ENCODE results near the gene LRP4. TPM values are rescaled to one million over a fixed set of nuclear protein-coding genes. Genes with fewer than 3 reads are reported as not detected.

The LRP4 gene
- total and polyA plus RNA-seq, 2 donors (not counting 1 experiment from before 2014, with no cell fraction given) = 1.3 to 2.9 TPM

GRCh38 chr11:46947399-46948077 lies 29.2 kb upstream of the LRP4 start:
- no peak overlapping the region for H3K4me3 ChIP-seq (replicated peaks in 1 of 4; ENCODE audit: control extremely low read depth in 1 of 4, insufficient read depth in 1 of 4, low read depth in 3 of 4, low read length in 4 of 4)
- no peak overlapping the region for H3K4me2 ChIP-seq (ENCODE audit: extremely low read depth, insufficient read depth, low read length)
- no peaks in the 10 kb centered on the region for H3K9me3 ChIP-seq (ENCODE audit: control insufficient read depth, insufficient read depth, low read depth, low read length)
- H3K79me2 ChIP-seq (ENCODE audit: control insufficient read depth, insufficient read depth, low read length) = no peaks in the 10 kb centered on the region
- no peaks in the 10 kb centered on the region for H3K4me1 ChIP-seq (ENCODE audit: control insufficient read depth, extremely low read depth, insufficient read depth, low read length)
- no peaks in the 10 kb centered on the region for H3K27me3 ChIP-seq (ENCODE audit: control insufficient read depth, insufficient read depth, low read length)
- H3K27ac ChIP-seq (ENCODE audit: insufficient read depth, low read length) = no peak overlapping the region
- H2AFZ ChIP-seq (ENCODE audit: low read length) = no peak overlapping the region
- no peak for TF ChIP-seq CTCF (conservative IDR thresholded peaks at IDR 0.05 in 1 of 2, IDR thresholded peaks at IDR 0.05 in 1 of 2; ENCODE audit: low read depth in 1 of 2, low read length in 2 of 2)
- no peak for DNase-seq (ENCODE audit: low read depth in 2 of 2)
- H3K36me3 ChIP-seq (ENCODE audit: control insufficient read depth, insufficient read depth, low read length) = peaks cover 1% of the 10 kb centered on the region
- H4K20me1 ChIP-seq (ENCODE audit: control insufficient read depth, extremely low read depth, insufficient read depth, low read length) = no peaks in the 10 kb centered on the region
- H3K9ac ChIP-seq (ENCODE audit: insufficient read depth, low read length) = no peak overlapping the region

GRCh38 chr11:46944356-46945075 lies 26.2 kb upstream of the LRP4 start:
- Histone ChIP-seq H3K4me3 (replicated peaks in 1 of 4; ENCODE audit: control extremely low read depth in 1 of 4, insufficient read depth in 1 of 4, low read depth in 3 of 4, low read length in 4 of 4) (no peak overlapping the region), H3K36me3 (ENCODE audit: control insufficient read depth, insufficient read depth, low read length) (no peaks in the 10 kb centered on the region), H4K20me1 (ENCODE audit: control insufficient read depth, extremely low read depth, insufficient read depth, low read length) (no peaks in the 10 kb centered on the region), H3K27ac (ENCODE audit: insufficient read depth, low read length) (no peak overlapping the region), H2AFZ (ENCODE audit: low read length) (no peak overlapping the region), H3K9ac (ENCODE audit: insufficient read depth, low read length) (no peak overlapping the region), H3K9me3 (ENCODE audit: control insufficient read depth, insufficient read depth, low read depth, low read length) (no peaks in the 10 kb centered on the region), H3K27me3 (ENCODE audit: control insufficient read depth, insufficient read depth, low read length) (no peaks in the 10 kb centered on the region), H3K4me2 (ENCODE audit: extremely low read depth, insufficient read depth, low read length) (no peak overlapping the region), H3K79me2 (ENCODE audit: control insufficient read depth, insufficient read depth, low read length) (no peaks in the 10 kb centered on the region), H3K4me1 (ENCODE audit: control insufficient read depth, extremely low read depth, insufficient read depth, low read length) (no peaks in the 10 kb centered on the region)
- no peak for DNase-seq (ENCODE audit: low read depth in 2 of 2)
- TF ChIP-seq CTCF (conservative IDR thresholded peaks at IDR 0.05 in 1 of 2, IDR thresholded peaks at IDR 0.05 in 1 of 2; ENCODE audit: low read depth in 1 of 2, low read length in 2 of 2) = no peak
- TF ChIP-seq EZH2 (IDR thresholded peaks at IDR 0.05; ENCODE audit: low read length, missing control alignments) = no peak

- Histone ChIP-seq H3K36me3 (ENCODE audit: control insufficient read depth, insufficient read depth, low read length) (no peaks in the 10 kb centered on the region), H3K4me3 (replicated peaks in 1 of 4; ENCODE audit: control extremely low read depth in 1 of 4, insufficient read depth in 1 of 4, low read depth in 3 of 4, low read length in 4 of 4) (no peak overlapping the region), H3K79me2 (ENCODE audit: control insufficient read depth, insufficient read depth, low read length) (no peaks in the 10 kb centered on the region), H4K20me1 (ENCODE audit: control insufficient read depth, extremely low read depth, insufficient read depth, low read length) (no peaks in the 10 kb centered on the region), H3K9me3 (ENCODE audit: control insufficient read depth, insufficient read depth, low read depth, low read length) (no peaks in the 10 kb centered on the region), H3K4me1 (ENCODE audit: control insufficient read depth, extremely low read depth, insufficient read depth, low read length) (no peaks in the 10 kb centered on the region), H2AFZ (ENCODE audit: low read length) (no peak overlapping the region), H3K27ac (ENCODE audit: insufficient read depth, low read length) (no peak overlapping the region), H3K27me3 (ENCODE audit: control insufficient read depth, insufficient read depth, low read length) (no peaks in the 10 kb centered on the region), H3K4me2 (ENCODE audit: extremely low read depth, insufficient read depth, low read length) (no peak overlapping the region), H3K9ac (ENCODE audit: insufficient read depth, low read length) (no peak overlapping the region)
- TF ChIP-seq EZH2 (IDR thresholded peaks at IDR 0.05; ENCODE audit: low read length, missing control alignments) = no peak
- no peak for TF ChIP-seq CTCF (conservative IDR thresholded peaks at IDR 0.05 in 1 of 2, IDR thresholded peaks at IDR 0.05 in 1 of 2; ENCODE audit: low read depth in 1 of 2, low read length in 2 of 2)
- DNase-seq (ENCODE audit: low read depth in 2 of 2) = no peak
These were observed 23.8 kb upstream of the LRP4 start for GRCh38 chr11:46942172-46942571.
